ENCODE measurements around the gene ETV3L.

Gene ETV3L

GRCh38 chr1:157105298-157105987 is 5.8 kb upstream of the ETV3L start:
- TF ChIP-seq POLR2AphosphoS5 (IDR thresholded peaks at IDR 0.05; ENCODE audit: low read depth, low read length) (no peak), SIN3A (IDR thresholded peaks at IDR 0.05; ENCODE audit: borderline replicate concordance, insufficient read depth, low read length) (no peak), REST (IDR thresholded peaks at IDR 0.05; ENCODE audit: insufficient read depth in 1 of 2, low read depth in 2 of 2, low read length in 2 of 2) (no peak), FOXP2 (optimal IDR thresholded peaks at IDR 0.05; ENCODE audit: borderline replicate concordance, extremely low read depth, extremely low read length, insufficient read depth) (no peak), TAF1 (IDR thresholded peaks at IDR 0.05; ENCODE audit: borderline replicate concordance, insufficient read depth, low read length) (no peak)

GRCh38 chr1:157104598-157105293 is 5.1 kb upstream of the ETV3L start:
- TF ChIP-seq REST (IDR thresholded peaks at IDR 0.05; ENCODE audit: insufficient read depth in 1 of 2, low read depth in 2 of 2, low read length in 2 of 2) (no peak), SIN3A (IDR thresholded peaks at IDR 0.05; ENCODE audit: borderline replicate concordance, insufficient read depth, low read length) (no peak), POLR2AphosphoS5 (IDR thresholded peaks at IDR 0.05; ENCODE audit: low read depth, low read length) (no peak), FOXP2 (optimal IDR thresholded peaks at IDR 0.05; ENCODE audit: borderline replicate concordance, extremely low read depth, extremely low read length, insufficient read depth) (no peak), TAF1 (IDR thresholded peaks at IDR 0.05; ENCODE audit: borderline replicate concordance, insufficient read depth, low read length) (no peak)

DNA sequence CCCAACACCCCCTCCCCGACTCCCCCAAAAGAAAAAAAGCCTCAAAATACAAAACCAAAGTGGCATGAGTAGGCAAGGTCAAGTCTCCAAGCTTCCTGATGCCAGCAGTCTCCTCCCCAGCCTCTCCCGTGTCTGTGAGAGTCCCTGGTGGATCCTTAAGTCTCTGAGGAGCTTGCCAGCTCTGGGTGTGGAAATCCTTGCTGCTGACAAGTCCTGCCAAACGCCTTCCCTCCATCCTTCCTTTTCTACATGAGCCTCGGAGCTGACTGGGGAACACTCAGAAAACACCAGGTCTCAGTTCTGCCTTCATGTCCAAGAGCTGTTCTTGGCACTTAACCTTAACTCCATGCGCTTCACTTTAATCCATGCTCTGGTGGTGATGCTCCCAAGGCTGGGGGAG is 3.7 kb upstream of the ETV3L start:
- TF ChIP-seq SIN3A (IDR thresholded peaks at IDR 0.05; ENCODE audit: borderline replicate concordance, insufficient read depth, low read length): no peak
- TF ChIP-seq REST (IDR thresholded peaks at IDR 0.05; ENCODE audit: insufficient read depth in 1 of 2, low read depth in 2 of 2, low read length in 2 of 2): no peak
- no peak for TF ChIP-seq TAF1 (IDR thresholded peaks at IDR 0.05; ENCODE audit: borderline replicate concordance, insufficient read depth, low read length)
- no peak for TF ChIP-seq POLR2AphosphoS5 (IDR thresholded peaks at IDR 0.05; ENCODE audit: low read depth, low read length)
- TF ChIP-seq FOXP2 (optimal IDR thresholded peaks at IDR 0.05; ENCODE audit: borderline replicate concordance, extremely low read depth, extremely low read length, insufficient read depth): no peak

- TF ChIP-seq SIN3A (IDR thresholded peaks at IDR 0.05; ENCODE audit: borderline replicate concordance, insufficient read depth, low read length): no peak
- TF ChIP-seq REST (IDR thresholded peaks at IDR 0.05; ENCODE audit: insufficient read depth in 1 of 2, low read depth in 2 of 2, low read length in 2 of 2): no peak
- no peak for TF ChIP-seq TAF1 (IDR thresholded peaks at IDR 0.05; ENCODE audit: borderline replicate concordance, insufficient read depth, low read length)
- no peak for TF ChIP-seq FOXP2 (optimal IDR thresholded peaks at IDR 0.05; ENCODE audit: borderline replicate concordance, extremely low read depth, extremely low read length, insufficient read depth)
- no peak for TF ChIP-seq POLR2AphosphoS5 (IDR thresholded peaks at IDR 0.05; ENCODE audit: low read depth, low read length)
These were observed 1.5 kb upstream of the ETV3L start for GRCh38 chr1:157101149-157101548.

Measured in PFSK-1 (cell line).